GM19099 (cell line): ENCODE data around the gene NIPA2.

Experiments used
- POLR2A ChIP-seq: IDR thresholded peaks from 3 replicates; pipeline ENCODE4 v1.6.1; 2011; ENCODE audit warnings: low read depth; ENCODE audit not compliant: insufficient read length; ENCODE audit errors: extremely low read depth

NIPA2 gene

GRCh38 chr15:22880981-22881738 lies 42.7 kb downstream of the NIPA2 start:
- TF ChIP-seq POLR2A: no peak

- no peak for TF ChIP-seq POLR2A
These were observed 43.4 kb downstream of the NIPA2 start for GRCh38 chr15:22881739-22882440.

- TF ChIP-seq POLR2A: no peak
These were observed 44.7 kb downstream of the NIPA2 start for GRCh38 chr15:22883196-22883595.

GRCh38 chr15:22884344-22884743 lies 45.9 kb downstream of the NIPA2 start:
- no peak for TF ChIP-seq POLR2A

GRCh38 chr15:22885120-22885519 lies 46.7 kb downstream of the NIPA2 start:
- TF ChIP-seq POLR2A: no peak

GRCh38 chr15:22887157-22887951 lies 48.9 kb downstream of the NIPA2 start:
- TF ChIP-seq POLR2A: no peak

GRCh38 chr15:22888120-22888859 lies 49.8 kb downstream of the NIPA2 start:
- TF ChIP-seq POLR2A: no peak

- no peak for TF ChIP-seq POLR2A
These were observed 50.8 kb downstream of the NIPA2 start for GRCh38 chr15:22889146-22889818.

- TF ChIP-seq POLR2A: no peak
These were observed 51.8 kb downstream of the NIPA2 start for GRCh38 chr15:22890296-22890695.

- TF ChIP-seq POLR2A: no peak
These were observed 53.2 kb downstream of the NIPA2 start for GRCh38 chr15:22891426-22892210.

GRCh38 chr15:22892333-22892732 lies 53.9 kb downstream of the NIPA2 start:
- TF ChIP-seq POLR2A: no peak

GRCh38 chr15:22893081-22893480 lies 54.6 kb downstream of the NIPA2 start:
- TF ChIP-seq POLR2A: no peak

GRCh38 chr15:22893881-22894280 lies 55.4 kb downstream of the NIPA2 start:
- TF ChIP-seq POLR2A: no peak
